NCI-H524 (cell line): ENCODE data around the gene TECTA.

Experiments
- DNase-seq, 2 experiments: peaks; one replicate each; lab custom pipeline; 2025; lab: John Stamatoyannopoulos, UW

The TECTA gene

GRCh38 chr11:121188776-121189175 lies 87.7 kb downstream of the TECTA start:
- no peak for DNase-seq

DNA sequence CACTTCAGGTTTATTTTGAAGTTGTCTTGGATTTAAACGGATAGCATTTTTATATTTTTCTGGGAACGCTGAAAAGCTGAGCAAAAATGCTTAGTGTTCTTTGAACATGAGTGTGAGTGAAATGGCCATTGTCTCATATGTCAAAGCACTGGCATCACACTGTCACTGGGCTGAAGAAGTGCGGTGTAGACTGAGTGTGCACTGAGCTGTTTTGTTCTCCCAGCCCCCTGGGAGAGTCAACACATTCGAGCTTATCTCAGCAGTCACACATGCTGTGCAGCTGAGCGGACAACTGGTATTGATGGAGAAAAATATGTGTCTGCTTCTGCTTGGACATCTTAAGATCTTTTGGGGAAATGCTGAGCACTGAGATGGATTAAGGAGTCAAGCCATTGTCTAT lies 90.8 kb downstream of the TECTA start:
- no peak for DNase-seq

DNA sequence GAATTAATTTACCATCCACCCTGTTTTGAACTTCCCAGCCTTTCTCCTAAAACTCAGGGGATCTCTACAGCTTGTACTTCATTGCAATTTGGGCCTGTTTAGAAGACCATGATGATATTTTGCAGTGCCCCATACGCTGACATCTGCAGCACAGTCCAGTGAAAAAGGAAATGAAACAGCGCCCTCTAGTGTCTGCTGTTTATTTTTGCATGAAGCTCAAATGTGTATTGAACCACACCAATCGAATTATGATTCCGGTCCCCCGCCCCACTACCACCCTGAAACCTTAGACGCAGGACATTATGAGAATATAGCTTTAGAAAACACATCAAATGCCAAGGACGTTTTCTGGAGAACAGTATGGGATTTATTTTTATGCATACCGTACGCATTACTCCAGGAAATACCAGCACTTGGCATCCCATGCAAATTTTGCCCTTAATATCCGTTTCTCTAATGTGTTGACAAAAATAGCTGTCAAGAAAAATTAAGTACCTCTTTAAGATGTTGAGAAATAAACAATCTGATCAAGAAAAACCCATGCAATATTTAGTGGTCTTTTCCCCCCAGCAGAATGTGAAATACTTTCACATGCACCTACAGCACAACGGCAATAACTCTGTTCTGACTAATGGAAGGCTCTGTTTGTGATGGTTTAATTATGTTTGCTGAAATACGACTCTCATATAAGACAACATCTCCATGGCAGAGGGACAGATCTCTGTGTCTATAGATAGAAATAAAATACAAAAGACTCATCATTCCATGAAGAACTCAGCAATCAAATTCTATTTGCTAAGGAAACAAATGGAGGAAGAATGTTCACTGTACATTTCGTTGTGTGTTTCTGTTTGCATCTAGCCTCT lies 93.9 kb downstream of the TECTA start:
- DNase-seq: peak; percentile 31 to 77

GRCh38 chr11:121198491-121198890 lies 97.4 kb downstream of the TECTA start:
- DNase-seq: no peak

DNA sequence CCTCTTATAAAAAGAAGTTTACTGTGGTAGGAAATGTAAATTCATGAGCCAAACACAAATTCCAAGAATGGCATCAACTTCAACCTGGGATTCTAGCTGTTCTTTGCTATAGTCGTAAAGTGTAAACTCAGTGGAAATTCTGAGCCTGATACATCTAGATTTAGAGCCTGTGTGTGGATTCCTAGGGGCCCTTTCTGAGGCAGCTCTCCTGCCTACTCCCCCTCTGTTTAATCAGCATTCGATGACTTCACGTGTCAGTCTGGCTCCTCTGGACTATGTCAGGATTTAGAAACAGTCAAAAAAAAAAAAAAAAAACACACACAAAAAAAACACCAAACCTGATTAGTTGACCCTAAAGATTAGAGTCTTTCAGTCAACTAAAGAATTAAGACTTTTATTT lies 98.5 kb downstream of the TECTA start:
- DNase-seq: no peak

GRCh38 chr11:121206810-121207209 lies 105.8 kb downstream of the TECTA start:
- no peak for DNase-seq

DNA sequence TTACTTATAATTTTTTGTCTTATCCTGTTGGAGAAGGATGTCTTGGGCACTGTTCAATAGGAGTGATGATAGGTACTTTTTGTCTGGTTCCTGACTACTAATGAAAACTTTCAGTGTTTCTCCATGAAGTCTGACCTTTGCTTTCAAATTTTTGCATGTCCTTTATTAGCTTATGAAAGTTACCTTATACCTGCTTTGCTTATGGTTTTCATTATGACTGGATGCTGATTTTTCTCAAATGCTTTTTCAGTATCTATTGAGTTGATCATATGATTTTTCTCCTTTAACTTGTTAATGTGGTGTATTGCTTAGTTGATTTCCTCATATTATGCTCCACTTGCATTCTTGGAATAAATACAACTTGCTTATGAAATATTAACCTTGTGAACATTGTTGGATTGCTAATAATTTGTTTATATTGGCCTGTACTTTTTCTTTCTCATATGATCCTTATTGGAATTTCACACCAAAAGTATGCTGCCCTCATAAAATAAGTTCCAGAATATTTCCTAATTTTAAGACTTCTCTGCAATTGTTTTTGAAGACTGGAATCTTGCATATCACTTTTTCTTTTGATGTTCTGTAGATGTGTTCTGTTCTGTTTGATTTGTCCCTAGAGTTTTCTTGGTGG lies 106.6 kb downstream of the TECTA start:
- DNase-seq: no peak

GRCh38 chr11:121210445-121211080 lies 109.5 kb downstream of the TECTA start:
- DNase-seq: no peak

DNA sequence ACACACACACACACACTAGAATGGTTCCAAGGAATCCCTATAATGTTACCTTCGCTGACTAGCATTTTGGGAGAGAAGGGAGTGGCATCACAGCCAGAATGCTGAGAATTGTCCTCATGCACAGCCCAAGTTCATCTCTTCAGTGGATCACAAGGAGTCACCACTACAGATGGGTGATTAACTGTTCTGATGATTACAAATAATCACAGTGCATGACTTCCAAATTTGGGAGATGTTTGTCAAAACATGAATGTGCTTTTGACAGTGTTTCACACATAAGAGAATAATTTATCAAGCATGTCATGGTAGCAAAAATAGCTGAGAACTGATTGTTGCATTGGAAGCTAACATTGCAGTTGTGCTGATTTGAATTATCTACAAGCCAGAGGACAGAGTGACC lies 110.6 kb downstream of the TECTA start:
- DNase-seq: no peak

DNA sequence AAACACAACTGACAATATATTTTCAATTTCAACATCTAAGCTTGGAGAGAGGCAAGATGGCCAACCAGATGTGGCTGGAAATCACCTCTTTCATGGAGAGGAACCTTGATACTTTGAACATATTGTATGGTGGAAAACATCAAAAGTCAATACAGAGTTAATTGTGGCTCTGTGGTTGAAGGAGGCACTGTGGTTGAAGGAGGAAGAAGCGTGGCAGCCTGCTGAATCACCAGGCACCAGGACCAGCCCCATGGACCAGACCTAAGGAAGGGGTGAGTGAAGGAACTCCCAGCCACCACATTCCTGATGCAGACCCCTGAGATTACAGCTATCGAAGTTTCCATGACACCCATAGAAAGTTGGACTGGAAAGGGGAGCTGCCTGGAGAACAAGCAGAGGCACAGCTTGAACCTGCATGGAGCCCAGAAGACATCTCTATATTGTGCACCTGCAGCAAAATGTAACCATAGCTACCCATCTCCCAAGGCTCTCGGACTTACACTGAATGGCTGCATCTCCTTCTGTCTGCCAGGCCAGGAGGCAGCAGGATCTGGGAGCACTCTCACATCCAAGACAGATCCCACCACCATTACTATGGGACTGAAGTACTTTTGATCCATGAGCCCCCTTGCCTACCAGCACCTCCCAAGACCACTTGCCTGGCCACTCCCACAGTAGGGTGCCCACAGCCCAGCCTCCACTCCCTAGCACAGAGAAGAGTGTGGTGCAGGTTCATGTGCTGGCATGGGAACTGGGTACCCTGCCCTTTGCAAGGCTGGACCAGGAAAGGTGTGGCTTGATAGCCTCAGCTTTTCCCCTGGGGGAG lies 111.7 kb downstream of the TECTA start:
- no peak for DNase-seq

GRCh38 chr11:121213362-121213893 lies 112.4 kb downstream of the TECTA start:
- no peak for DNase-seq

DNA sequence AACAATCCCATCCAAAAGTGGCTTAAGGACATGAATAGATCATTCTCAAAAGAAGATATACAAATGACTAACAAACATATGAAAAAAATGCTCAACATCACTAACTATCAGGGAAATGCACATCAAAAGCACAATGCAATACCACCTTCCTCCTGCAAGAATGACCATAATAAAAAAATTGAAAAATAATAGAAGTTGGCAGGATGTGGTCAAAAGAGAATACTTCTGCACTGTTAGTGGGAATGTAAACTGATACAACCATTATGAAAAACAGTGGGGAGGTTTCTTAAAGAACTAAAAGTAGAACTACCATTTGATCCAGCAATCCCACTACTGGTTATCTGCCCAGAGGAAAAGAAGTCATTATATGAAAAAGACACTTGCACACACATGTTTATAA lies 113.8 kb downstream of the TECTA start:
- no peak for DNase-seq

DNA sequence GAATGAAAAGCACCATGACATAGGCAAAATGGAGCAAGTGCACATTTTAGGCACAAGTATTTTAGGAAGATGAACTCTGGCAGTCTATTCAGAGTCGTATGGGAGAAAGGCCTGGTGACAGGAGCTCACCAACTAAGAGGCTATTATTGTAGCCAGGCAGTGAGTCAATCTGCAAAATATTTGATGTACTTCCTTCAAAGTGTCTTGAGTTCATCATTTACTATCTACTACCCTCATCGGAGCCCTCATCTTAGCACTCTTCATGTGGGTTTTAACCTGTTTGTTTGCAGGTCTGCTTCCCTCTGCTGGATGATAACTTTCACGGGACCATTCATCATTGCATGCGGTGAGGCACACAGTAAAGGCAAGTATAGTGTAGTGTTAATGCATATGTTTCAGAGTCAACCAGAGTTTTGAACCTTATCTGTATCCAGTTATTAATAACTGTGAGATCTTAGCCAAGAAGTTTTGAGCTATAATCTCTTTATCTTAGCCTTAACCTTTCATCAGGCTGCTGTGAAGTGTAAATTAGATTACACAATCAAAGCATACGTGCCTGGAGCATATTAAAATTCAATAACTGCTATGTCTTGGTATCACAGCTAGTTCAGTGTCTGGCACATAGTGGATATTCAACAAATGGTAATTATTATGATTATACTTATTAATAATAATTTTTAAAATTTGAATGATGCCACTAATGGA lies 120.6 kb downstream of the TECTA start:
- no peak for DNase-seq

- no peak for DNase-seq
Measured at GRCh38 chr11:121223161-121223560, 122.1 kb downstream of the TECTA start.

DNA sequence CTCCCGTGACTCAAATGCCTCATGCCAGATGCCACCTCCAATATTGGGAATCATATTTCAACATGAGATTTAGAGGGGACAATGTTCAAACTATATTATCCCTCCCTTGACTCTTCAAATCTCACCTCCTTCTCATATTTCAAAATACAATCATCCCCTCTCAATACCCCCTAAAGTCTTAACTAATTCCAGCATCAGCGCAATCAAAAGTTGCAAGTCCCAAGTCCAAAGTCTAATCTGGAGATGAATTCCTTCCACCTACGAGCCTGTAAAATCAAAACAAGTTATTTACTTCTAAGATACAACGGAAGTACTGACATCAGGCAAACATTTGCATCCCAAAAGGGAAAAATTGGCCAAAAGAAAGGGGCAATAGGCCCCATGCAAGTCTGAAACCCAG lies 124.3 kb downstream of the TECTA start:
- peak; percentile 49 to 88 for DNase-seq

DNA sequence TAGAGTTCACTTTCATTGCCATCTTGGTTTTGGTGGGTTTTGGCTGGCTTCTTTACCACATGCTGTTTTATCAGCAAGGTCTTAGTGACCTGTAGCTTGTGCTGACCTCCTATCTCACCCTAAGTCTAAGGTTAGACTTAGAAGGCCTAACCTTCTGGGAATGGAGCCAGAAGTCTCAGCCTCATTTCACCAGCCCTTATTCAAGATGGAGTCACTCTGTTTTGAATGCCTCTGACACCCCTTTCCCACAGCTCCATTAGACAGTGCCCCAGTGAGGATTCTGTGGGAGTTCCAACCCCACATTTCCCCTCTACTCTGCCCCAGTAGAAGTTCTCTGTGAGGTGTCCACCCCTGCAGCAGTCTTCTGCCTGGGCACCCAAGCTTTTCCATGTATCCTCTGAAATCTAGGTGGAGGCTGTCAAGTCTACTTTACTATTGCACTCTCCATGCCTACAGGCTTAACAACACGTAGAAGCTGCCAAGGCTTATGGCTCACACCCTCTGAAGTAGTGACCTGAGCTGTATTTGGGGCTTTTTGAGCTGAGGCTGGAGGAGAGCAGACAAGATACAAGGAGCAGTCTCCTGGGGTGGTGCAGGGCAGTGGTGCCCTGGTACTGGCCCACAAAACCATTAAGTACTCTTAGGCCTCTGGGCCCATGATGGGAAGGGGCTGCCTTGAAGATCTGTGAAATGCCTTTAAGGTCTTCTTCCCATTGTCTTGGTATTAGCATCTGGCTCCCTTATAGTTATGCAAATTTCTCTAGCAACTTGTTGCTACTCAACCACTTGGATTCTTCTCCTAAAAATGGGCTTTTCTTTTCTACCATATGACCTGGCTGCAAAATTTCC lies 125.6 kb downstream of the TECTA start:
- DNase-seq: no peak

GRCh38 chr11:121228851-121229250 lies 127.8 kb downstream of the TECTA start:
- DNase-seq: no peak

- no peak for DNase-seq
Measured at GRCh38 chr11:121229495-121230215, 128.6 kb downstream of the TECTA start.

GRCh38 chr11:121231576-121232278 lies 130.7 kb downstream of the TECTA start:
- no peak for DNase-seq
